Hepatocyte (in vitro differentiated cells): Measurements from ENCODE around the gene PLEKHA5. TPM values are rescaled to one million over a fixed set of nuclear protein-coding genes. Genes with fewer than 3 reads are reported as not detected.

ENCODE experiments used
- DNase-seq: peaks from one replicate; pipeline ENCODE4 v3.0.0-alpha.2; 2016; ENCODE audit warnings: low spot score
- H2AFZ ChIP-seq: fragments of 200-600 bp; sonication (generic); 2 replicates; pipeline ENCODE4 v1.6.0; 2016; ENCODE audit warnings: antibody characterized with exemption, mild to moderate bottlenecking
- H3K27ac ChIP-seq: fragments of 200-600 bp; sonication (generic); 2 replicates; pipeline ENCODE4 v1.5.1; 2016; ENCODE audit warnings: mild to moderate bottlenecking
- H3K27me3 ChIP-seq: fragments of 200-600 bp; sonication (generic); 2 replicates; pipeline ENCODE4 v1.6.1; 2016
- H3K36me3 ChIP-seq: fragments of 200-600 bp; sonication (generic); replicated peaks from 2 replicates; pipeline ENCODE4 v1.5.1; 2016; ENCODE audit warnings: low read depth; ENCODE audit not compliant: insufficient read depth
- H3K4me1 ChIP-seq: fragments of 200-600 bp; sonication (generic); 2 replicates; pipeline ENCODE4 v1.5.1; 2016; ENCODE audit warnings: mild to moderate bottlenecking, moderate library complexity; ENCODE audit not compliant: insufficient read depth
- H3K4me2 ChIP-seq: fragments of 200-600 bp; sonication (generic); 2 replicates; pipeline ENCODE4 v1.6.0; 2016
- H3K4me3 ChIP-seq: fragments of 200-600 bp; sonication (generic); 2 replicates; pipeline ENCODE4 v1.5.1; 2016; ENCODE audit warnings: mild to moderate bottlenecking
- H3K79me2 ChIP-seq: fragments of 200-600 bp; sonication (generic); 2 replicates; pipeline ENCODE4 v1.6.0; 2017; ENCODE audit warnings: mild to moderate bottlenecking
- H3K9me2 ChIP-seq: fragments of 200-600 bp; sonication (generic); replicated peaks from 2 replicates; pipeline ENCODE4 v1.6.0; 2017; ENCODE audit warnings: mild to moderate bottlenecking; ENCODE audit not compliant: insufficient read depth
- H3K9me3 ChIP-seq: fragments of 200-600 bp; sonication (generic); 2 replicates; pipeline ENCODE4 v1.5.1; 2016; ENCODE audit warnings: low read depth, mild to moderate bottlenecking
- H4K20me1 ChIP-seq: fragments of 200-600 bp; sonication (generic); 2 replicates; pipeline ENCODE4 v1.6.0; 2016; ENCODE audit warnings: mild to moderate bottlenecking; ENCODE audit not compliant: insufficient read depth, poor library complexity, severe bottlenecking
- CTCF ChIP-seq: fragments of 200-600 bp; sonication (generic); IDR thresholded peaks from 2 replicates; pipeline ENCODE4 v1.5.1; 2016; ENCODE audit warnings: antibody characterized with exemption, mild to moderate bottlenecking; ENCODE audit not compliant: poor library complexity
- EZH2 ChIP-seq: fragments of 200-600 bp; sonication (generic); IDR thresholded peaks from 2 replicates; pipeline ENCODE4 v1.6.1; 2016; ENCODE audit warnings: antibody characterized with exemption, mild to moderate bottlenecking, borderline replicate concordance
- EZH2phosphoT487 ChIP-seq: fragments of 200-600 bp; sonication (generic); IDR thresholded peaks from one replicate; pipeline ENCODE4 v1.6.1; 2018; ENCODE audit warnings: antibody characterized with exemption, mild to moderate bottlenecking, low read depth, moderate library complexity; ENCODE audit not compliant: unreplicated experiment, severe bottlenecking
- WGBS: methylation state at CpG from one replicate; pipeline ENCODE4 v1.1.6; 2016; ENCODE audit warnings: low lambda C conversion rate; ENCODE audit errors: missing lambda C conversion rate; 5-methylcytosine and 5-hydroxymethylcytosine counted together
- polyA plus RNA-seq: library from polyadenylated mRNA; unstranded; fragments of >200 nt; fragmentation: Nextera tagmentation; extraction: Ambion mirVana; gene quantifications from 2 replicates; pipeline ENCODE4 v1.2.1, GENCODE V29; 2016
- total RNA-seq: library from RNA; depleted of rRNA; stranded (reverse); fragments of >200 nt; gene quantifications from 2 replicates; pipeline ENCODE4 v1.2.3, GENCODE V29; 2014

PLEKHA5 gene
- total and polyA plus RNA-seq, 2 experiments from 2014 or later: 32.2 to 39.6 TPM

- Histone ChIP-seq H3K4me3 (no peak overlapping the region), H3K9me3 (no peaks in the 10 kb centered on the region), H3K9me2 (no peaks in the 10 kb centered on the region), H3K36me3 (no peaks in the 10 kb centered on the region), H3K79me2 (no peaks in the 10 kb centered on the region), H3K4me1 (no peaks in the 10 kb centered on the region), H3K27ac (no peak overlapping the region), H3K27me3 (no peaks in the 10 kb centered on the region), H3K4me2 (no peak overlapping the region), H4K20me1 (no peaks in the 10 kb centered on the region), H2AFZ (no peak overlapping the region)
- no peak for TF ChIP-seq CTCF
- no peak for TF ChIP-seq EZH2
- no peak for TF ChIP-seq EZH2phosphoT487
- DNase-seq: no peak
- 97% methylated on average over 2 of the region's 2 CpGs for WGBS
Measured at GRCh38 chr12:19351346-19351745, 221.8 kb downstream of the PLEKHA5 start.

GRCh38 chr12:19369691-19370148, 240.2 kb downstream of the PLEKHA5 start:
- Histone ChIP-seq H3K4me1 (no peaks in the 10 kb centered on the region), H3K79me2 (no peaks in the 10 kb centered on the region), H3K27ac (peak overlapping the region; percentile 39), H3K9me2 (no peaks in the 10 kb centered on the region), H3K4me2 (no peak overlapping the region), H3K27me3 (no peaks in the 10 kb centered on the region), H2AFZ (no peak overlapping the region), H3K36me3 (peaks cover 8% of the 10 kb centered on the region), H4K20me1 (no peaks in the 10 kb centered on the region), H3K4me3 (no peak overlapping the region), H3K9me3 (no peaks in the 10 kb centered on the region)
- DNase-seq: no peak
- WGBS: 70% methylated on average over 6 of the region's 6 CpGs
- no peak for TF ChIP-seq EZH2phosphoT487
- TF ChIP-seq EZH2: no peak
- no peak for TF ChIP-seq CTCF

GRCh38 chr12:19373586-19373985, 244.1 kb downstream of the PLEKHA5 start:
- no peak overlapping the region for H3K27ac ChIP-seq
- 97% methylated on average over 4 of the region's 4 CpGs for WGBS
- H4K20me1 ChIP-seq: no peaks in the 10 kb centered on the region
- H3K36me3 ChIP-seq: peaks cover 11% of the 10 kb centered on the region
- no peaks in the 10 kb centered on the region for H3K27me3 ChIP-seq
- no peak overlapping the region for H2AFZ ChIP-seq
- H3K9me3 ChIP-seq: no peaks in the 10 kb centered on the region
- TF ChIP-seq CTCF: no peak
- no peaks in the 10 kb centered on the region for H3K4me1 ChIP-seq
- no peak overlapping the region for H3K4me2 ChIP-seq
- no peak overlapping the region for H3K4me3 ChIP-seq
- no peaks in the 10 kb centered on the region for H3K79me2 ChIP-seq
- no peak for DNase-seq
- no peaks in the 10 kb centered on the region for H3K9me2 ChIP-seq

GRCh38 chr12:19375888-19376287, 246.4 kb downstream of the PLEKHA5 start:
- no peak for DNase-seq
- WGBS: 65% methylated on average over 2 of the region's 2 CpGs
- no peaks in the 10 kb centered on the region for H3K9me3 ChIP-seq

More at GRCh38 chr12:19375888-19376287, 246.4 kb downstream of the PLEKHA5 start:
- Histone ChIP-seq H3K4me3 (no peak overlapping the region), H3K27me3 (no peaks in the 10 kb centered on the region), H4K20me1 (no peaks in the 10 kb centered on the region), H3K79me2 (no peaks in the 10 kb centered on the region), H3K9me2 (no peaks in the 10 kb centered on the region), H3K27ac (no peak overlapping the region), H3K4me1 (no peaks in the 10 kb centered on the region), H3K4me2 (no peak overlapping the region), H3K36me3 (peaks cover 10% of the 10 kb centered on the region), H2AFZ (no peak overlapping the region)
- TF ChIP-seq CTCF (no peak), EZH2 (no peak), EZH2phosphoT487 (no peak)
